Measurements from ENCODE around the gene SLAMF9. TPM values are rescaled to one million over a fixed set of nuclear protein-coding genes. Genes with fewer than 3 reads are reported as not detected.

Gene SLAMF9
- polyA plus RNA-seq, 2 of the 4 experiments (the other 2 are of a cell fraction): 0.22 to 0.25 TPM

DNA sequence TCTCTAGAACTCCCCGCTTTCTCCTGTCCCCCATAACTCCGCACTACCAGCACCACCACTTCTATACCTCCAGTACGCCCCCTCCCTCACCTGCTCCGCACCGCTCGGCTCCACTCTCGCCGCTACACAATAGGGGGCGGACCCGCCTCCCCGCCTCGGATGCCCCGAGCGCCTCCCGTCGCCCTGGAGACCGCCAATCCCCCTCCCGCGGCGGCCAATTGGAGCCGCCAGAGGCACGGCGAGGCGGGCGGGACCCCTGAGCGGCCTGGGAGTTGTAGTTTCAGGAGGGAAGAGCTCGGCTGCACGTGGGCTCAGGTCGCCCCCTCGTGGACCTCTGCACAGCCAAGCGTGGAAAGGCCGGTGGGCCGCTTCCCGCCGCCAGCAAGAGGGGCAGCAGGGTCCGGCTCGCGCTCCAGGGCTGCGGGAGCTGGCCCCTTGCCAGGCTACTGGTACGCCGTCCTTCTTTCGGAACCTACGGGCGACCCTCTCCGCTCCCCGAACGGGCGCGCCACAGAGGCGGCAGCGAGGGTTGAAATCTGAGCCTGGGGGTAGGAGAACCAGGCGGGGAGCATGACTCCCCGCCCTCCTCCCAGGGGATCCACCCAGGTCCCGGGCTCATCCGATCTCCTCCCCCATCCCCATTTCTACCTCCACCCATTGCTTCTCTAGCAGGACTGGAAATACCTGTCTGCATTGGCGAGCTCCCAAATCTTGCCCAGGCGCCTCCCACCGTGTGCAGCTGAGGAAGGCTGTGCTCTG, 8.4 kb downstream of the SLAMF9 start, which contains the start of gene IGSF9:
TSS of gene IGSF9 (minus strand) at position 131 of the 759 bp plus-strand sequence. CDS start 2,159 bp downstream, outside the sequence.
- WGBS (ENCODE audit: missing lambda C conversion rate): 17% methylated on average over 45 of the region's 58 CpGs
- ATAC-seq: peak; percentile 82 to 95

GRCh38 chr1:159944623-159945455, 9.2 kb downstream of the SLAMF9 start:
- WGBS (ENCODE audit: missing lambda C conversion rate): 71% methylated on average over 11 of the region's 11 CpGs
- FAIRE-seq: no peak
- H3K9me3 ChIP-seq: no peaks in the 10 kb centered on the region
- H3K4me1 ChIP-seq: peaks cover 5% of the 10 kb centered on the region; the same call in 1 of the 3 replicates
- H3K4me3 ChIP-seq: peak overlapping the region; percentile 41
- peak overlapping the region; percentile 84 for H3K4me2 ChIP-seq
- ChIA-PET POLR2A (interaction anchor here (1.0 kb wide), 1 partner anchor 19 kb away, joined by 3 read pairs; the partner anchor contains the start of gene TAGLN2), CTCF (interaction anchor here (1.0 to 4.2 kb wide), 12 partner anchors 9 to 62 kb away, joined by 4 to 31 read pairs (median 10); partner anchors contain the start of gene SLAMF9)
- no peak for ATAC-seq
- peak overlapping the region; percentile 40 to 83; a peak in 4 of 6 replicates for H3K27ac ChIP-seq
- no peak for DNase-seq (ENCODE audit: low read depth in 1 of 2, low spot score in 1 of 2)
- TF ChIP-seq HDAC2 (IDR thresholded peaks at IDR 0.05) (no peak), HOXB13 (CRISPR knock-in tag; IDR thresholded peaks at IDR 0.05; ENCODE audit: low read depth) (no peak), TFCP2L1 (CRISPR knock-in tag; IDR thresholded peaks at IDR 0.05) (no peak), ELK1 (IDR thresholded peaks at IDR 0.05; ENCODE audit: low read depth, low read length) (no peak), RAD21 (conservative IDR thresholded peaks at IDR 0.05 in 1 of 2, IDR thresholded peaks at IDR 0.05 in 1 of 2) (no peak), MYC (IDR thresholded peaks at IDR 0.05; ENCODE audit: borderline replicate concordance, low read length) (no peak), CBX8 (IDR thresholded peaks at IDR 0.05) (no peak), EP300 (IDR thresholded peaks at IDR 0.05) (no peak), REST (IDR thresholded peaks at IDR 0.05) (no peak), FOSB (CRISPR knock-in tag; IDR thresholded peaks at IDR 0.05) (no peak), JUNB (IDR thresholded peaks at IDR 0.05) (no peak)
- TF ChIP-seq, protein P1, sequence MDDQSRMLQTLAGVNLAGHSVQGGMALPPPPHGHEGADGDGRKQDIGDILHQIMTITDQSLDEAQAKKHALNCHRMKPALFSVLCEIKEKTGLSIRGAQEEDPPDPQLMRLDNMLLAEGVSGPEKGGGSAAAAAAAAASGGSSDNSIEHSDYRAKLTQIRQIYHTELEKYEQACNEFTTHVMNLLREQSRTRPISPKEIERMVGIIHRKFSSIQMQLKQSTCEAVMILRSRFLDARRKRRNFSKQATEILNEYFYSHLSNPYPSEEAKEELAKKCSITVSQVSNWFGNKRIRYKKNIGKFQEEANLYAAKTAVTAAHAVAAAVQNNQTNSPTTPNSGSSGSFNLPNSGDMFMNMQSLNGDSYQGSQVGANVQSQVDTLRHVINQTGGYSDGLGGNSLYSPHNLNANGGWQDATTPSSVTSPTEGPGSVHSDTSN (IDR thresholded peaks at IDR 0.05): no peak

More for the DNA sequence above, 8.4 kb downstream of the SLAMF9 start, which contains the start of gene IGSF9:
- peak within 1 kb of the TSS; percentile 40 to 83; a peak in 5 of 6 replicates for H3K27ac ChIP-seq
- no peak for TF ChIP-seq JUN (IDR thresholded peaks at IDR 0.05)
- peak; percentile 75 for TF ChIP-seq E2F6 (IDR thresholded peaks at IDR 0.05; ENCODE audit: borderline replicate concordance, low read depth)
- TF ChIP-seq, protein P2, sequence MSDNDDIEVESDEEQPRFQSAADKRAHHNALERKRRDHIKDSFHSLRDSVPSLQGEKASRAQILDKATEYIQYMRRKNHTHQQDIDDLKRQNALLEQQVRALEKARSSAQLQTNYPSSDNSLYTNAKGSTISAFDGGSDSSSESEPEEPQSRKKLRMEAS (IDR thresholded peaks at IDR 0.05): peak; percentile 87
- TF ChIP-seq MYC (IDR thresholded peaks at IDR 0.05; ENCODE audit: borderline replicate concordance, low read length): 0 out of 2 replicates have a peak, but pooled peaks have one; percentile 45
- TF ChIP-seq RFX5 (IDR thresholded peaks at IDR 0.05): no peak
- peak; percentile 56 to 70 for TF ChIP-seq RAD21 (conservative IDR thresholded peaks at IDR 0.05 in 1 of 2, IDR thresholded peaks at IDR 0.05 in 1 of 2)
- peak; percentile 65; the same call in 1 of the 2 replicates for TF ChIP-seq RNF2 (IDR thresholded peaks at IDR 0.05; ENCODE audit: borderline replicate concordance, low read depth)
- TF ChIP-seq, protein P3, sequence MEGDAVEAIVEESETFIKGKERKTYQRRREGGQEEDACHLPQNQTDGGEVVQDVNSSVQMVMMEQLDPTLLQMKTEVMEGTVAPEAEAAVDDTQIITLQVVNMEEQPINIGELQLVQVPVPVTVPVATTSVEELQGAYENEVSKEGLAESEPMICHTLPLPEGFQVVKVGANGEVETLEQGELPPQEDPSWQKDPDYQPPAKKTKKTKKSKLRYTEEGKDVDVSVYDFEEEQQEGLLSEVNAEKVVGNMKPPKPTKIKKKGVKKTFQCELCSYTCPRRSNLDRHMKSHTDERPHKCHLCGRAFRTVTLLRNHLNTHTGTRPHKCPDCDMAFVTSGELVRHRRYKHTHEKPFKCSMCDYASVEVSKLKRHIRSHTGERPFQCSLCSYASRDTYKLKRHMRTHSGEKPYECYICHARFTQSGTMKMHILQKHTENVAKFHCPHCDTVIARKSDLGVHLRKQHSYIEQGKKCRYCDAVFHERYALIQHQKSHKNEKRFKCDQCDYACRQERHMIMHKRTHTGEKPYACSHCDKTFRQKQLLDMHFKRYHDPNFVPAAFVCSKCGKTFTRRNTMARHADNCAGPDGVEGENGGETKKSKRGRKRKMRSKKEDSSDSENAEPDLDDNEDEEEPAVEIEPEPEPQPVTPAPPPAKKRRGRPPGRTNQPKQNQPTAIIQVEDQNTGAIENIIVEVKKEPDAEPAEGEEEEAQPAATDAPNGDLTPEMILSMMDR (IDR thresholded peaks at IDR 0.05): peak; percentile 60
- TF ChIP-seq ZNF302 (CRISPR knock-in tag; IDR thresholded peaks at IDR 0.05): no peak
- TF ChIP-seq USF2 (IDR thresholded peaks at IDR 0.05): peak; percentile 44; the same call in 1 of the 2 replicates
- peak; percentile 59 for TF ChIP-seq SMC3 (IDR thresholded peaks at IDR 0.05)
- H3K4me3 ChIP-seq: peak within 1 kb of the TSS; percentile 41
- ChIA-PET CTCF (interaction anchor here (0.7 to 4.2 kb wide), 13 partner anchors 9 to 784 kb away, joined by 3 to 31 read pairs (median 6); partner anchors contain the start of gene SLAMF9), POLR2A (interaction anchor here (1.0 kb wide), 1 partner anchor 20 kb away, joined by 3 read pairs; the partner anchor contains the start of gene TAGLN2)
- peak; percentile 61 to 71 for DNase-seq (ENCODE audit: low read depth in 1 of 2, low spot score in 1 of 2)
- H3K9me3 ChIP-seq: no peaks in the 10 kb centered on the region
- FAIRE-seq: no peak
- peaks cover 5% of the 10 kb centered on the region; the same call in 1 of the 3 replicates for H3K4me1 ChIP-seq
- H3K4me2 ChIP-seq: peak within 1 kb of the TSS; percentile 84

Measured in A549 (cell line).